ENCODE results near the gene BATF.
A peak's percentile ranks its signal among the peaks of the same experiment; 100 is the strongest.

DNA sequence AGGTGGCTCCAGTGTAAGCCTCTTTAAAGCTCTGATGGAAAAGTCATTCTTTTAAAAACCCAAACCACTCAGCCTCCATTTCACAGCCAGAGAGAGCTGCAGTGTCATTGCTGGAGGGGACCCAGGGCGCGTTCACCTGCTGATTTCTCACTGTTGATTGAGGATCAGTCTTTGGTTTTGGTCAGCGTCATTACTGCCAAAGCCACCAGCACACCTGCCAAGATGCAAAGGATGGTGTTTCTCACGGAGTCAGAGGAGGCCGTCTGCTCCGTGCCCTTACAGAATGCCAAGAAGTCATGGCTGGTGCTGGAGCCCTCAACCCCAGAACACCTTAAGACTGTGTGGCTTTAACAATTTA, 32.8 kb upstream of the BATF start:
- TF ChIP-seq POLR2A (IDR thresholded peaks at IDR 0.05), result no peak
- TF ChIP-seq, protein P1, sequence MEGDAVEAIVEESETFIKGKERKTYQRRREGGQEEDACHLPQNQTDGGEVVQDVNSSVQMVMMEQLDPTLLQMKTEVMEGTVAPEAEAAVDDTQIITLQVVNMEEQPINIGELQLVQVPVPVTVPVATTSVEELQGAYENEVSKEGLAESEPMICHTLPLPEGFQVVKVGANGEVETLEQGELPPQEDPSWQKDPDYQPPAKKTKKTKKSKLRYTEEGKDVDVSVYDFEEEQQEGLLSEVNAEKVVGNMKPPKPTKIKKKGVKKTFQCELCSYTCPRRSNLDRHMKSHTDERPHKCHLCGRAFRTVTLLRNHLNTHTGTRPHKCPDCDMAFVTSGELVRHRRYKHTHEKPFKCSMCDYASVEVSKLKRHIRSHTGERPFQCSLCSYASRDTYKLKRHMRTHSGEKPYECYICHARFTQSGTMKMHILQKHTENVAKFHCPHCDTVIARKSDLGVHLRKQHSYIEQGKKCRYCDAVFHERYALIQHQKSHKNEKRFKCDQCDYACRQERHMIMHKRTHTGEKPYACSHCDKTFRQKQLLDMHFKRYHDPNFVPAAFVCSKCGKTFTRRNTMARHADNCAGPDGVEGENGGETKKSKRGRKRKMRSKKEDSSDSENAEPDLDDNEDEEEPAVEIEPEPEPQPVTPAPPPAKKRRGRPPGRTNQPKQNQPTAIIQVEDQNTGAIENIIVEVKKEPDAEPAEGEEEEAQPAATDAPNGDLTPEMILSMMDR (IDR thresholded peaks at IDR 0.05), result peak in 1 of 7 experiments; percentile 1
